Fibroblast of lung (primary cell): ENCODE measurements around the gene ZDHHC8. TPM values are rescaled to one million over a fixed set of nuclear protein-coding genes. Genes with fewer than 3 reads are reported as not detected.

ENCODE experiments used
- DNase-seq, 2 donors: peaks; one replicate each; pipeline versions ENCODE4 v3.0.0 to v3.0.0-alpha.2; 2010; ENCODE audit warnings: low read depth in 2 of 2
- H2AFZ ChIP-seq: 2 replicates; pipeline ENCODE4 v1.5.1; 2012; ENCODE audit warnings: low read length, control low read depth, inconsistent platforms
- H3K27ac ChIP-seq: 2 replicates; pipeline ENCODE4 v1.5.1; 2011; ENCODE audit warnings: low read length, control low read depth; ENCODE audit not compliant: insufficient read depth
- H3K27me3 ChIP-seq: 2 replicates; pipeline ENCODE4 v1.5.1; 2011; ENCODE audit warnings: mild to moderate bottlenecking, low read length; ENCODE audit not compliant: control insufficient read depth, insufficient read depth
- H3K36me3 ChIP-seq: 2 replicates; pipeline ENCODE4 v1.5.1; 2011; ENCODE audit warnings: low read length; ENCODE audit not compliant: control insufficient read depth, insufficient read depth
- H3K4me1 ChIP-seq: 2 replicates; pipeline ENCODE4 v1.5.1; 2011; ENCODE audit warnings: low read length; ENCODE audit not compliant: control insufficient read depth, insufficient read depth; ENCODE audit errors: extremely low read depth
- H3K4me2 ChIP-seq: 2 replicates; pipeline ENCODE4 v1.5.1; 2011; ENCODE audit warnings: low read length, control low read depth; ENCODE audit not compliant: insufficient read depth; ENCODE audit errors: extremely low read depth
- H3K4me3 ChIP-seq, 4 experiments: fragments of 200-600 bp in 1 of 4; sonication (generic) in 1 of 4; replicated peaks in 1 of 4; 2 replicates each; pipeline ENCODE4 v1.5.1; 2011 to 2016; ENCODE audit warnings: low read length in 4 of 4, low read depth in 3 of 4, mild to moderate bottlenecking in 3 of 4, control low read depth in 2 of 4, inconsistent platforms in 1 of 4, mixed read lengths in 1 of 4; ENCODE audit not compliant: insufficient read depth in 1 of 4; ENCODE audit errors: control extremely low read depth in 1 of 4
- H3K79me2 ChIP-seq: 2 replicates; pipeline ENCODE4 v1.5.1; 2012; ENCODE audit warnings: mild to moderate bottlenecking, low read length, inconsistent platforms; ENCODE audit not compliant: control insufficient read depth, insufficient read depth
- H3K9ac ChIP-seq: 2 replicates; pipeline ENCODE4 v1.5.1; 2011; ENCODE audit warnings: mild to moderate bottlenecking, low read length, control low read depth; ENCODE audit not compliant: insufficient read depth
- H3K9me3 ChIP-seq: 2 replicates; pipeline ENCODE4 v1.5.1; 2012; ENCODE audit warnings: low read depth, low read length; ENCODE audit not compliant: control insufficient read depth, insufficient read depth
- H4K20me1 ChIP-seq: 2 replicates; pipeline ENCODE4 v1.5.1; 2011; ENCODE audit warnings: low read length; ENCODE audit not compliant: control insufficient read depth, insufficient read depth; ENCODE audit errors: extremely low read depth
- EZH2 ChIP-seq: IDR thresholded peaks from 2 replicates; pipeline ENCODE4 v1.5.1; 2012; ENCODE audit warnings: low read length, control low read depth, mild to moderate bottlenecking; ENCODE audit errors: missing control alignments
- polyA plus RNA-seq, 2 donors: library from polyadenylated mRNA; depleted of rRNA in 1 of 2; stranded (reverse) in 1 of 2; unstranded in 1 of 2; fragments of >200 nt; gene quantifications; 2 replicates each; pipeline ENCODE4 v1.2.1, GENCODE V29; 2011 to 2012; ENCODE audit warnings: missing spikeins in 1 of 2
- total RNA-seq: library from RNA; depleted of rRNA; stranded (reverse); fragments of >200 nt; gene quantifications from 2 replicates; pipeline ENCODE4 v1.2.1, GENCODE V29; 2014
- TF ChIP-seq, protein P1 (sequence below), 2 donors: IDR thresholded peaks in 1 of 2; conservative IDR thresholded peaks in 1 of 2; 1 replicate in 1 of 2; 2 replicates in 1 of 2; pipeline ENCODE4 v1.5.1; 2011 to 2012; ENCODE audit warnings: low read length in 2 of 2, control low read depth in 1 of 2, inconsistent platforms in 1 of 2, low read depth in 1 of 2, mild to moderate bottlenecking in 1 of 2

The ZDHHC8 gene
- total and polyA plus RNA-seq, 2 donors (not counting 1 experiment from before 2014, with no cell fraction given): 6.6 to 26.2 TPM

DNA sequence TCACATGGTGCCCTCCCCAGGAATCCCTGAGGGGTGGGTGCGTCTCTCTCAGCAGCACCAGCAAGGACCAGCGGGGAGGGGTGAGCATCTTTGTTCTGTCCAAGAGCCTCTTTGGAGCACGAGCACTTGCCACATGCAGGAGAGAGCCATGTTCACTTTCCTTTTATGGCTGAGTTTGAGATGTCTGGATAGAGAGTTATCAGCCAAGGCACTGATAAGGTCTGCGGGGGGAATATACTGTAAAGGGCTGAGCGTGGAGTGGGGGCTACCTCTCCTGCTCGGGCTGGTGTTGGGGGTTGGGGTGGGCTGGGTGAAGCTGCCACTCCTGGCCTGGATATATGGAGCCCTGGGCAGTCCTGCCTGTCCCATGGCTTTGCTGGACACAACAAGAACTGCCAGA is 54.1 kb downstream of the ZDHHC8 start:
- no peak overlapping the region for H2AFZ ChIP-seq
- DNase-seq: no peak
- TF ChIP-seq, protein P1, sequence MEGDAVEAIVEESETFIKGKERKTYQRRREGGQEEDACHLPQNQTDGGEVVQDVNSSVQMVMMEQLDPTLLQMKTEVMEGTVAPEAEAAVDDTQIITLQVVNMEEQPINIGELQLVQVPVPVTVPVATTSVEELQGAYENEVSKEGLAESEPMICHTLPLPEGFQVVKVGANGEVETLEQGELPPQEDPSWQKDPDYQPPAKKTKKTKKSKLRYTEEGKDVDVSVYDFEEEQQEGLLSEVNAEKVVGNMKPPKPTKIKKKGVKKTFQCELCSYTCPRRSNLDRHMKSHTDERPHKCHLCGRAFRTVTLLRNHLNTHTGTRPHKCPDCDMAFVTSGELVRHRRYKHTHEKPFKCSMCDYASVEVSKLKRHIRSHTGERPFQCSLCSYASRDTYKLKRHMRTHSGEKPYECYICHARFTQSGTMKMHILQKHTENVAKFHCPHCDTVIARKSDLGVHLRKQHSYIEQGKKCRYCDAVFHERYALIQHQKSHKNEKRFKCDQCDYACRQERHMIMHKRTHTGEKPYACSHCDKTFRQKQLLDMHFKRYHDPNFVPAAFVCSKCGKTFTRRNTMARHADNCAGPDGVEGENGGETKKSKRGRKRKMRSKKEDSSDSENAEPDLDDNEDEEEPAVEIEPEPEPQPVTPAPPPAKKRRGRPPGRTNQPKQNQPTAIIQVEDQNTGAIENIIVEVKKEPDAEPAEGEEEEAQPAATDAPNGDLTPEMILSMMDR (conservative IDR thresholded peaks at IDR 0.05 in 1 of 2, IDR thresholded peaks at IDR 0.05 in 1 of 2; ENCODE audit: low read depth in 1 of 2, low read length in 2 of 2): no peak
- TF ChIP-seq EZH2: no peak

DNA sequence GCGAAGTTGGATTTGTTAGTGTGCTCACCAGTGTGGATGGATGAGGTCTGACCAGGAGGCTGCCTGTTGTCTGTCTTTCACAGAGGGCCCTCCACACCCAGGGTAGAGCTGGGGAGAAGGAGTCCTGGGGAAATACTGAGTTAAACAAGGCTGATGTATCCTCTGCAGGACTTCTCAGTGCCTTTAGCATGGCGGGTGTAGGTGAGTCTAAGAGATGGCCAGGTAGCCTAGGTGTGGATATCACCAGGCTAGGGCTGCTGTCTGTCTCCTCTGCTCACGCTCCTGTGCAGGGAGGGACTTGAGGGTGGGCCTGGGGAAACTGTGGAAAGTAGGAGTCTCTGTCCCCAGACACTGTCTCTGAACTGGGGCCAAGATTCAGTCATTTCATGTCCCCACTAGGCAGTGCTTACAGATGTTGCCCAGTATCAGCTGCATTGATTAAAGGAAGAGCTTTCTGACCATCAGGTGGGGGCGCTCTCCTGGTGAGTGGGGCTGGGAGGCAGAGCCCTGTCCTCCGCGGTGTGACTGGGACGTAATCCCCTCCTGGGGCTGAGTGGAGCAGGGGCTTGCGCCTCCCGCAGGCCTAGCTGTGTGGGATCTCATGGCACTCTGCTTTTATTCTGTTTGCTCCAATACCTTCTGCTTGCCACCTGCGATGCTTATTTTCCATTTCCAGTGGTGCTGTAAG is 54.7 kb downstream of the ZDHHC8 start:
- H3K4me3 ChIP-seq: no peak overlapping the region
- H4K20me1 ChIP-seq: peaks cover 2% of the 10 kb centered on the region
- no peaks in the 10 kb centered on the region for H3K79me2 ChIP-seq
- H3K36me3 ChIP-seq: no peaks in the 10 kb centered on the region
- no peak overlapping the region for H3K4me2 ChIP-seq
- TF ChIP-seq, protein P1 (conservative IDR thresholded peaks at IDR 0.05 in 1 of 2, IDR thresholded peaks at IDR 0.05 in 1 of 2; ENCODE audit: low read depth in 1 of 2, low read length in 2 of 2): peak in 1 of 2 donors; percentile 6
- no peak for TF ChIP-seq EZH2
- no peaks in the 10 kb centered on the region for H3K9me3 ChIP-seq
- no peak for DNase-seq
- H2AFZ ChIP-seq: no peak overlapping the region
- H3K27ac ChIP-seq: no peak overlapping the region
- no peaks in the 10 kb centered on the region for H3K27me3 ChIP-seq
- H3K4me1 ChIP-seq: no peaks in the 10 kb centered on the region
- no peak overlapping the region for H3K9ac ChIP-seq

More for the DNA sequence above, 54.1 kb downstream of the ZDHHC8 start:
- Histone ChIP-seq H3K36me3 (no peaks in the 10 kb centered on the region), H3K4me3 (no peak overlapping the region), H3K27me3 (no peaks in the 10 kb centered on the region), H3K4me2 (no peak overlapping the region), H3K9me3 (no peaks in the 10 kb centered on the region), H3K4me1 (no peaks in the 10 kb centered on the region), H3K9ac (no peak overlapping the region), H4K20me1 (peaks cover 2% of the 10 kb centered on the region), H3K79me2 (no peaks in the 10 kb centered on the region), H3K27ac (no peak overlapping the region)

GRCh38 chr22:20186871-20187546 is 55.4 kb downstream of the ZDHHC8 start:
- TF ChIP-seq EZH2: no peak
- TF ChIP-seq, protein P1 (conservative IDR thresholded peaks at IDR 0.05 in 1 of 2, IDR thresholded peaks at IDR 0.05 in 1 of 2; ENCODE audit: low read depth in 1 of 2, low read length in 2 of 2): no peak
- H3K36me3 ChIP-seq: no peaks in the 10 kb centered on the region
- no peak overlapping the region for H3K27ac ChIP-seq
- H3K79me2 ChIP-seq: no peaks in the 10 kb centered on the region
- no peaks in the 10 kb centered on the region for H3K27me3 ChIP-seq
- H3K9me3 ChIP-seq: no peaks in the 10 kb centered on the region
- H3K4me3 ChIP-seq: no peak overlapping the region
- DNase-seq: no peak
- H3K9ac ChIP-seq: no peak overlapping the region
- peaks cover 2% of the 10 kb centered on the region for H4K20me1 ChIP-seq
- no peak overlapping the region for H2AFZ ChIP-seq
- H3K4me1 ChIP-seq: no peaks in the 10 kb centered on the region
- H3K4me2 ChIP-seq: no peak overlapping the region
